K562 (cell line): ENCODE data around the gene ENO3. TPM values are rescaled to one million over a fixed set of nuclear protein-coding genes. Genes with fewer than 3 reads are reported as not detected.

Source experiments
- ELF1 ChIP-seq: fragments of 200-800 bp; sonication (Bioruptor generic); IDR thresholded peaks from 2 replicates; pipeline ENCODE4 v1.6.1; 2016; ENCODE audit warnings: missing genetic modification characterization, missing compliant biosample characterization
- HIVEP1 ChIP-seq: fragments of 250-450 bp; sonication (Bioruptor Pico); IDR thresholded peaks from 2 replicates; pipeline ENCODE4 v1.4.0; 2020; ENCODE audit warnings: mild to moderate bottlenecking
- MLX ChIP-seq, 2 experiments: fragments of 450-650 bp in 1 of 2; sonication (generic) in 1 of 2; formaldehyde crosslinking; conservative IDR thresholded peaks; 2 replicates each; pipeline versions ENCODE4 v1.4.0 to v1.8.1; 2020 to 2022; ENCODE audit warnings: mild to moderate bottlenecking in 1 of 2, missing genetic modification reagents in 1 of 2
- POLR2G ChIP-seq: fragments of 200-400 bp; formaldehyde crosslinking; IDR thresholded peaks from 2 replicates; pipeline ENCODE4 v1.6.1; 2017; ENCODE audit warnings: low read depth, mild to moderate bottlenecking, antibody characterized with exemption, low read length, moderate library complexity
- RNF219 ChIP-seq: fragments of 250-450 bp; sonication (Bioruptor Pico); IDR thresholded peaks from 2 replicates; pipeline ENCODE4 v1.5.0; 2022; ENCODE audit warnings: mild to moderate bottlenecking
- SIN3A ChIP-seq, 2 experiments: fragments of 150-350 bp in 1 of 2; IDR thresholded peaks; 2 replicates each; pipeline ENCODE4 v1.6.1; 2011 to 2016; ENCODE audit warnings: borderline replicate concordance in 2 of 2, low read depth in 2 of 2, low read length in 2 of 2, mild to moderate bottlenecking in 2 of 2, moderate library complexity in 2 of 2; ENCODE audit not compliant: control insufficient read depth in 1 of 2
- SMARCB1 ChIP-seq: IDR thresholded peaks from 2 replicates; pipeline ENCODE4 v1.6.1; 2011; ENCODE audit warnings: improper control_type of control experiment, low read depth; ENCODE audit not compliant: insufficient read length
- XRCC5 ChIP-seq: fragments of 200-400 bp; formaldehyde crosslinking; IDR thresholded peaks from 2 replicates; pipeline ENCODE4 v1.6.1; 2017; ENCODE audit warnings: low read depth, mild to moderate bottlenecking, low read length
- ZNF121 ChIP-seq: sonication (generic); formaldehyde crosslinking; conservative IDR thresholded peaks from 2 replicates; pipeline ENCODE4 v1.8.0; 2022; ENCODE audit warnings: missing genetic modification reagents
- ZNF589 ChIP-seq: fragments of 200-800 bp; sonication (Bioruptor generic); IDR thresholded peaks from 2 replicates; pipeline ENCODE4 v1.6.1; 2016; ENCODE audit warnings: low read depth, missing genetic modification characterization, missing compliant biosample characterization
- polyA plus RNA-seq, 8 experiments: library from polyadenylated mRNA; depleted of rRNA in 4 of 8; stranded (reverse) in 5 of 8; unstranded in 3 of 8; fragments of >200 nt; fragmentation: Nextera tagmentation in 2 of 8; fragmentation: Illumina TruSeq in 1 of 8; extraction: Ambion mirVana in 2 of 8; extraction: Trizol in 1 of 8; gene quantifications; 2 replicates each; pipeline versions ENCODE4 v1.2.1 to v1.2.3, GENCODE V29; 2011 to 2014; ENCODE audit warnings: inconsistent platforms in 1 of 8, missing spikeins in 1 of 8
- total RNA-seq, 7 experiments: library from RNA; depleted of rRNA in 6 of 7; stranded (reverse); fragments of >200 nt in 6 of 7; fragmentation: Illumina TruSeq in 2 of 7; extraction: Trizol in 2 of 7; gene quantifications; 2 replicates each; pipeline versions ENCODE4 v1.2.1 to v1.2.3, GENCODE V29; 2011 to 2021; ENCODE audit warnings: low replicate concordance in 1 of 7
- TF ChIP-seq, protein P1 (sequence below), 3 experiments: fragments of 200-800 bp in 1 of 3; fragments of 250-450 bp in 1 of 3; fragments of 450-650 bp in 1 of 3; sonication (Bioruptor Pico) in 1 of 3; sonication (Bioruptor generic) in 1 of 3; formaldehyde crosslinking in 1 of 3; IDR thresholded peaks; 2 replicates each; pipeline versions ENCODE4 v1.6.1 to v1.8.0; 2016 to 2022; ENCODE audit warnings: mild to moderate bottlenecking in 2 of 3, missing genetic modification characterization in 2 of 3, missing compliant biosample characterization in 1 of 3, moderate library complexity in 1 of 3
- TF ChIP-seq, protein P2 (sequence below): fragments of 150-350 bp; conservative IDR thresholded peaks from 2 replicates; pipeline ENCODE4 v1.6.1; 2014; ENCODE audit warnings: low read length
- TF ChIP-seq, protein P3 (sequence below): fragments of 450-650 bp; formaldehyde crosslinking; IDR thresholded peaks from 2 replicates; pipeline ENCODE4 v1.4.0; 2020; ENCODE audit warnings: mild to moderate bottlenecking
- TF ChIP-seq, protein P4 (sequence below): sonication (generic); formaldehyde crosslinking; IDR thresholded peaks from 2 replicates; pipeline ENCODE4 v1.9.0; 2022; ENCODE audit warnings: mild to moderate bottlenecking, missing genetic modification reagents

Gene ENO3
- total and polyA plus RNA-seq, 9 of the 15 experiments (the other 6 are each of a cell fraction or from before 2014, with no cell fraction given) = 5.7 to 17.2 (median 9.9) TPM

GRCh38 chr17:4947411-4948165 is 3.3 kb upstream of the ENO3 start (continued):
- TF ChIP-seq, protein P1, sequence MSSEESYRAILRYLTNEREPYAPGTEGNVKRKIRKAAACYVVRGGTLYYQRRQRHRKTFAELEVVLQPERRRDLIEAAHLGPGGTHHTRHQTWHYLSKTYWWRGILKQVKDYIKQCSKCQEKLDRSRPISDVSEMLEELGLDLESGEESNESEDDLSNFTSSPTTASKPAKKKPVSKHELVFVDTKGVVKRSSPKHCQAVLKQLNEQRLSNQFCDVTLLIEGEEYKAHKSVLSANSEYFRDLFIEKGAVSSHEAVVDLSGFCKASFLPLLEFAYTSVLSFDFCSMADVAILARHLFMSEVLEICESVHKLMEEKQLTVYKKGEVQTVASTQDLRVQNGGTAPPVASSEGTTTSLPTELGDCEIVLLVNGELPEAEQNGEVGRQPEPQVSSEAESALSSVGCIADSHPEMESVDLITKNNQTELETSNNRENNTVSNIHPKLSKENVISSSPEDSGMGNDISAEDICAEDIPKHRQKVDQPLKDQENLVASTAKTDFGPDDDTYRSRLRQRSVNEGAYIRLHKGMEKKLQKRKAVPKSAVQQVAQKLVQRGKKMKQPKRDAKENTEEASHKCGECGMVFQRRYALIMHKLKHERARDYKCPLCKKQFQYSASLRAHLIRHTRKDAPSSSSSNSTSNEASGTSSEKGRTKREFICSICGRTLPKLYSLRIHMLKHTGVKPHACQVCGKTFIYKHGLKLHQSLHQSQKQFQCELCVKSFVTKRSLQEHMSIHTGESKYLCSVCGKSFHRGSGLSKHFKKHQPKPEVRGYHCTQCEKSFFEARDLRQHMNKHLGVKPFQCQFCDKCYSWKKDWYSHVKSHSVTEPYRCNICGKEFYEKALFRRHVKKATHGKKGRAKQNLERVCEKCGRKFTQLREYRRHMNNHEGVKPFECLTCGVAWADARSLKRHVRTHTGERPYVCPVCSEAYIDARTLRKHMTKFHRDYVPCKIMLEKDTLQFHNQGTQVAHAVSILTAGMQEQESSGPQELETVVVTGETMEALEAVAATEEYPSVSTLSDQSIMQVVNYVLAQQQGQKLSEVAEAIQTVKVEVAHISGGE (CRISPR knock-in tag; IDR thresholded peaks at IDR 0.05) = peak in 1 of 3 experiments; percentile 56; a peak in 1 of 6 replicates
- TF ChIP-seq RNF219 (CRISPR knock-in tag) = no peak
- TF ChIP-seq MLX (CRISPR knock-in tag; conservative IDR thresholded peaks at IDR 0.05) = no peak
- TF ChIP-seq ZNF121 (CRISPR knock-in tag) = no peak
- no peak for TF ChIP-seq XRCC5
- TF ChIP-seq, protein P2, sequence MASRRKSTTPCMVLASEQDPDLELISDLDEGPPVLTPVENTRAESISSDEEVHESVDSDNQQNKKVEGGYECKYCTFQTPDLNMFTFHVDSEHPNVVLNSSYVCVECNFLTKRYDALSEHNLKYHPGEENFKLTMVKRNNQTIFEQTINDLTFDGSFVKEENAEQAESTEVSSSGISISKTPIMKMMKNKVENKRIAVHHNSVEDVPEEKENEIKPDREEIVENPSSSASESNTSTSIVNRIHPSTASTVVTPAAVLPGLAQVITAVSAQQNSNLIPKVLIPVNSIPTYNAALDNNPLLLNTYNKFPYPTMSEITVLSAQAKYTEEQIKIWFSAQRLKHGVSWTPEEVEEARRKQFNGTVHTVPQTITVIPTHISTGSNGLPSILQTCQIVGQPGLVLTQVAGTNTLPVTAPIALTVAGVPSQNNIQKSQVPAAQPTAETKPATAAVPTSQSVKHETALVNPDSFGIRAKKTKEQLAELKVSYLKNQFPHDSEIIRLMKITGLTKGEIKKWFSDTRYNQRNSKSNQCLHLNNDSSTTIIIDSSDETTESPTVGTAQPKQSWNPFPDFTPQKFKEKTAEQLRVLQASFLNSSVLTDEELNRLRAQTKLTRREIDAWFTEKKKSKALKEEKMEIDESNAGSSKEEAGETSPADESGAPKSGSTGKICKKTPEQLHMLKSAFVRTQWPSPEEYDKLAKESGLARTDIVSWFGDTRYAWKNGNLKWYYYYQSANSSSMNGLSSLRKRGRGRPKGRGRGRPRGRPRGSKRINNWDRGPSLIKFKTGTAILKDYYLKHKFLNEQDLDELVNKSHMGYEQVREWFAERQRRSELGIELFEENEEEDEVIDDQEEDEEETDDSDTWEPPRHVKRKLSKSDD = no peak
- TF ChIP-seq ELF1 (tag) = peak; percentile 59
- no peak for TF ChIP-seq HIVEP1 (CRISPR knock-in tag)
- TF ChIP-seq, protein P3, sequence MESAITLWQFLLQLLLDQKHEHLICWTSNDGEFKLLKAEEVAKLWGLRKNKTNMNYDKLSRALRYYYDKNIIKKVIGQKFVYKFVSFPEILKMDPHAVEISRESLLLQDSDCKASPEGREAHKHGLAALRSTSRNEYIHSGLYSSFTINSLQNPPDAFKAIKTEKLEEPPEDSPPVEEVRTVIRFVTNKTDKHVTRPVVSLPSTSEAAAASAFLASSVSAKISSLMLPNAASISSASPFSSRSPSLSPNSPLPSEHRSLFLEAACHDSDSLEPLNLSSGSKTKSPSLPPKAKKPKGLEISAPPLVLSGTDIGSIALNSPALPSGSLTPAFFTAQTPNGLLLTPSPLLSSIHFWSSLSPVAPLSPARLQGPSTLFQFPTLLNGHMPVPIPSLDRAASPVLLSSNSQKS (CRISPR knock-in tag) = no peak
- no peak for TF ChIP-seq SMARCB1
- TF ChIP-seq, protein P4, sequence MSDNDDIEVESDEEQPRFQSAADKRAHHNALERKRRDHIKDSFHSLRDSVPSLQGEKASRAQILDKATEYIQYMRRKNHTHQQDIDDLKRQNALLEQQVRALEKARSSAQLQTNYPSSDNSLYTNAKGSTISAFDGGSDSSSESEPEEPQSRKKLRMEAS (CRISPR knock-in tag) = peak; percentile 48; the same call in 1 of the 2 replicates
- peak; percentile 21 to 80; a peak in 3 of 4 replicates for TF ChIP-seq SIN3A (IDR thresholded peaks at IDR 0.05; ENCODE audit: borderline replicate concordance in 2 of 2, control insufficient read depth in 1 of 2, low read depth in 2 of 2, low read length in 2 of 2)
- no peak for TF ChIP-seq ZNF589 (CRISPR knock-in tag)
- TF ChIP-seq POLR2G = peak; percentile 87
